Activated naive CD4-positive, alpha-beta T cell treated with anti-CD3 and anti-CD28 coated beads, Interleukin-2, amount 50 U/mL, for 16 hours (primary cell): ENCODE data around the gene SIK2.
"Not testable (repeated sequence)": the region's sequence is repeated elsewhere in the genome, so short reads cannot be mapped to it uniquely, and the experiment has no call there.

Experiments
- DNase-seq: peaks from one replicate; pipeline ENCODE4 v3.0.0-alpha.2; 2020

Gene SIK2

DNA sequence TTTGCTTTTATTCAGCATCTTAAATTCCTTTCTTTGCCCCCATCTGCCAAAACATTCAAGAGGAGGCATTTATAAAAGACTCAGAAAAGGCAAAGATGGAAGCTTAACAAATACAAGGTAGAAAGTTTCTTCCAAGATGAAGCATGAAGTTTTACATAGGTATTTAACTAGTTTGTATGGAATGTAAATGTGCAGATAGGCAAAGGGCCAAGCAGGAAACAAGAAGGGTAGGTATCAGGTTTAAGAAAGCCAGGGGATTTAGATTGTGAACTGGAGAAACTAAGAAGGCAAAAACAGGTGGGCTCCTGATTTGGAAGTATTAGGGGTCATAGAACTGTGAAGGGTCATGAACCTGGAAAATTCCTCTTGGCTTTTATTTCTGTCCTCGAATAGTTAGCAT is 101.3 kb downstream of the SIK2 start:
- no peak for DNase-seq

DNA sequence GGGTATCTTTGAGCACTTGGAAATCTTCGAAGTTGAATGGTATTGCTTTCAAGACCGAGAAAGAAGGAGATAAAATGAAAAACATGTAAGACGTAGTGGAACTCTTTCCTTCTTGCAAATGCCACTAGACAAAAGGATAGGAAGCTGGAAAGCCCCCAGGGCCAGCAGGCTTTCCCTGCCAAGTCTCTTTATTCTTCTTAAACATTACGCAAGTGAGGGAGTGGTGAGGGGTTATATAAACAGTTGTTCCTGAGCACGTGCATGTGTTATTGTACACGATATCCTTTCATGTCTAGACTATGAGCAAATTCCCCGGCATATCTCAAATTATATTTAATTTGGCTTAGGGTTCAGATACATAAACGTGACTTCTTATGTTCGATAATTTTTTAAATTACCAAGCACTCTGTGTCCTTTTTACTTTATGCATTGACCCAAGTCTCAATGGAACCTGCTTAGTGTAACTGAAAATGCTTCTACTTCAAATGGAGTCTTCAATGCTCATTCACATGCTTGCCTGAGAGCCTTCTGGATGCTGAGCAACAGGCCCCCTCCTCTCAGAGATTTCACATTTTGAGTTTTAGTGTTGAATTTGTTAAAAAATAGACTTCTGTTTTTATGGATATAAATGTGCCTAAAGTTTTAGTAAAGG is 104.9 kb downstream of the SIK2 start:
- no peak for DNase-seq

- no peak for DNase-seq
Measured at GRCh38 chr11:111707691-111708067, 105.4 kb downstream of the SIK2 start.

DNA sequence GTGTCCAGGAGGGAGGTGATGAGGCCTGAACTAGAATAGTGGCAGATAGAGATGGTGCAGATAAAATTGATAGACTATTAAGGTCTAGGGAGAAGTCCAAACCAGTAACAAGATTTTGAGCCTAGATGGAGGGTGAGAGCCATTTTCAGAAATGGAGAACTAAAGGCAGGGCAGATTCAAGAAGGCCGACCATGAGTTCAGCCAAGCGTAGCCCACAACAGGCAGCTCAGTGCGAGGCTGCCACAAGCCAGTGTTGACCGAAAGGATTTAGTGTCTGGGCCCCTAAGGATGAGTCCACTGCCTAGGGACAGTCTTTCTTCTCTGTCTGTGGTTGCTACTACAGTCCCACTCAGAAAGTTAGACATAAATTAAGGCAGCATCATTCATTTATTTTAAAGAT is 112.3 kb downstream of the SIK2 start:
- DNase-seq, result no peak

DNA sequence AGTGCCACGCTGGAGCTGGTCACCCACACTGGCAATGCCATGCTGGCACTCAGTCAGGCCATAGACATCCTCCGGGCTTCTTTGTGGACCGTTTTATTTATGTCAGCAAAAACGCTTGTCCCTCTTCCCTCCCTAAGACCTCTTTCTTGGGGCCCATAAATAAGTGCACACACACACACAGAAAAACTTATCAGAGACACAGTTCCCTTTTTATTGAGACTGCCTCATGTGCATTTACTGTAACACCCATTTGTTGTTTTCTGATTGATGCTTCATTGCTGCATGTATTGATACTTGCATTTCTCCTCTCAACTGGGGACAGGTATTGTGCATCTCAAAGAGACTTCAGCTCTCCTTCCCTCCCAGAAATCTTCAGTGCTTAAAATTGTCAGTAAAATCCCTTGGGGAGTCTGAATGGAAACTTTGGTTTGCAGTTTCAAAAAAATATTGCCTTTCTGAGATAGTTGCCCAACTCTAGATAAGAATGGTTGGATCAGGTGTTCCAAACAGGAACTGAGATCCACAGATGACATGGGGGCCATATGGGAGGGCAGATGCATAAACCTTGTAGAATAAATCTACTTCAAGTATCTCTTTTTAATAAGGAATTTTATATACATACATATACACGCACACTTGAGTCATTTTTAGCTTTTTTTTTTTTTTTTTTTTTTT is 113.0 kb downstream of the SIK2 start:
- DNase-seq, result no peak

DNA sequence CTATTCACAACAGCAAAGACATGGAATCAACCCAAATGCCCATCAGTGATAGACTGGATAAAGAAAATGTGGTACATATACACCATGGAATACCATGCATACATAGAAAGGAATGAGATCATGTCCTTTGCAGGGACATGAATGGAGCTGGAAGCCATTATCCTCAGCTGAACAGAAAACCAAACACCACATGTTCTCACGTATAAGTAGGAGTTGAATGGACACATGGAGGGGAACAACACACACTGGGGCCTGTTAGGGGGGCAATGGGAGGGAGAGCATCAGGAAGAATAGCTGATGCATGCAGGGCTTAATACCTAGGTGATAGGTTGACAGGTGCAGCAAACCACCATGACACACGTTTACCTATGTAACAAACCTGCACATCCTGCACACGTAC is 115.4 kb downstream of the SIK2 start:
- DNase-seq, result not testable (repeated sequence)

- DNase-seq, result no peak
Measured at GRCh38 chr11:111718436-111718835, 116.2 kb downstream of the SIK2 start.

GRCh38 chr11:111718859-111719258 is 116.6 kb downstream of the SIK2 start:
- no peak for DNase-seq

- DNase-seq, result no peak
Measured at GRCh38 chr11:111719379-111719778, 117.1 kb downstream of the SIK2 start.

- DNase-seq, result no peak
Measured at GRCh38 chr11:111720801-111721494, 118.7 kb downstream of the SIK2 start.

DNA sequence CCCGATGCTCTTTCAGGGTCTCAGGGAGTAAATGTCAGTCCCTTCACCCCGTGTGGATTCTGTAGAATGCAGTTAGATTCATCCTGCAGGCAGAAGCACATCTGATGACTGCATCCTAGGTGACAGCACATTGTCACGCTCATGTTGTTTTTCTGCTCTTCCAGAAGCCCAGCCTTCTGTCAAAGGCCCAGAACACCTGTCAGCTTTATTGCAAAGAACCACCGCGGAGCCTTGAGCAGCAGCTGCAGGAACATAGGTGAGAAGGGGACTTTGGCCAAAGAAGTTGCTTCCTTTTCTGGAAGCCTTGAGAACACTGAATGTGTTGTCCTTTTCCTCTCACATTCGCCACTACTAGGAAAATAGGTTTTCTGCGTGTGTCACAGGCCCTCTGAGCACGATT is 120.3 kb downstream of the SIK2 start:
- DNase-seq, result no peak

DNA sequence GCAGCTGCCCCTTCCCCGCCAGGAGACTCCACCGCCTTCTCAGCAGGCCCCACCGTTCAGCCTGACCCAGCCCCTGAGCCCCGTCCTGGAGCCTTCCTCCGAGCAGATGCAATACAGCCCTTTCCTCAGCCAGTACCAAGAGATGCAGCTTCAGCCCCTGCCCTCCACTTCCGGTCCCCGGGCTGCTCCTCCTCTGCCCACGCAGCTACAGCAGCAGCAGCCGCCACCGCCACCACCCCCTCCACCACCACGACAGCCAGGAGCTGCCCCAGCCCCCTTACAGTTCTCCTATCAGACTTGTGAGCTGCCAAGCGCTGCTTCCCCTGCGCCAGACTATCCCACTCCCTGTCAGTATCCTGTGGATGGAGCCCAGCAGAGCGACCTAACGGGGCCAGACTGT is 121.3 kb downstream of the SIK2 start:
- no peak for DNase-seq

GRCh38 chr11:111724615-111725129 is 122.4 kb downstream of the SIK2 start:
- DNase-seq, result no peak

GRCh38 chr11:111725621-111726020 is 123.4 kb downstream of the SIK2 start:
- no peak for DNase-seq

- DNase-seq, result no peak
Measured at GRCh38 chr11:111726301-111726713, 124.1 kb downstream of the SIK2 start.

DNA sequence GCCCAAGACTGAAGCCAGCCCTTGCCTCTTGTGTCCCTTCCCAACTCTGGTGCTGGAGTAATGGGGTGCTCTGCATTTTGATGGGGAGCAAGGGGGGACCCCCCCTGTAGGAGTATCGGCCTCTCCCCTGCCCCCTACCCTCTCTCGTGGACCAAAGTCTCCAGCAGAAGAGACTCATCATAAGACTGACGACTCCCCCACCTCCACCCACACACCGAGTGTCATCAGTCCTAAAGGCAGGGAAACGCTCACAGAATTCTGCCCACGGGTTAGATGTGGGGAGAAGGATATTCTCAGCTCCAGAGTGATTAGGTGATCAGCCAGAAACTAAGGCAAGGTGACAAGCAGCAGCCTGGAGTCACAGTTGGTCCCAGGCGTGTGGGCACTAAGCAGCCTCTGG is 125.2 kb downstream of the SIK2 start:
- no peak for DNase-seq

DNA sequence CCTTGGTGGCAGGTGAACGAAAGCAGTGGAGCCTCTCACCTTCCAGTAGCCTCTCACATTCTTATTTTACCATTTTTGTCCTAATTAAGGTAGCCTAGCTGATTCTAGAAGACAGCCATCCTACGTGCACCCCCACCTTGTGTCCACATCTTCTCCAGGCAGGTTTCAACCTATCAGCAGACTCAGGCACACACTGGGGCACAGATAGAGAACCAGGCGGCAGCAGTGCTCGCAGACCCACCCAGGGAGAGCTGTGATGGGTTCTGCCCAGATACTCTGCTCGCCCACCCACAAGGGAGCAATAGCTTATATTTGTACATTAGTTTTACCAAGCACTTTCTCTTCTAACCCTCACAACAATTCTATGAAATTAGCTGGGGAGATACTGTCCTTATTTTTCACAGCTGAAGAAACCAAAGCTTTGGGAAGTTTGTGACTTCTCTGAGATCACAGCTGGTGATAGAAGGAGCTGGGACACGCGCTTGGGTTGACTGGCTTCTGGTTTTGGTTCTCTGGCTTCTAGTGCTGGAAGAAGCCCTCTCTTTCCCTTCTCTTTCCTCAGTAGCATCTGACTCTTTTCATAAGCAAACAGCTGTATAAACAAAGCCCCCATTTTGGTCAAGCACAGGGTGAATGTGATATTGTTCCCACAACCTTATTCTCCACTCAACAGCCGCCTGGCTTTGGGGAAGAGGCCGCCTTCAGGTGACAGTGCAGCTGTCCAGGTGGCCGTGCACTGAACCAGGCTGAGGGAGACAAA is 127.0 kb downstream of the SIK2 start:
- DNase-seq, result no peak

DNA sequence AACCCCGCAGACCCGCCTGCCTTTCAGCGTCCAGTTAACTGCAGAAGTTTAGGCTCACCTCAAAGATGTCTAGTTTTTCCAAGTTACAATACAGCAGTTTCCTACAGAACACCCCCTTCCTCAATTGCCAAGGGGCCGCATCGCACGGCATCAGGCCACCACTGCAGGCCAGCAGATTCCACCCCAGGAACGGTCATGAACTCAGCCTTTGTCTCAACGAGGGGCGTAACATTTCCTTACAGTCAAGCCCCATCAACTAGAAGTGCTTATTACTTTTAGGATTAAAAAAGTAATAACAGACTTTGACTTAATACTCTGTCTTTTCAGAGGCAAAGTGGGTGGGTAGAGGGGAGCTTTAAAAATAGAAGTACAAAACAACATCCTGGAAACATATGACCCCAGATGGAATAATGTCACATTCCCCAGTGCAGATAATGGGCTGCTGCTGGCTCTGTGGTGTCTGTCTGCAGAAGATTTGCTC is 127.6 kb downstream of the SIK2 start:
- DNase-seq, result no peak

DNA sequence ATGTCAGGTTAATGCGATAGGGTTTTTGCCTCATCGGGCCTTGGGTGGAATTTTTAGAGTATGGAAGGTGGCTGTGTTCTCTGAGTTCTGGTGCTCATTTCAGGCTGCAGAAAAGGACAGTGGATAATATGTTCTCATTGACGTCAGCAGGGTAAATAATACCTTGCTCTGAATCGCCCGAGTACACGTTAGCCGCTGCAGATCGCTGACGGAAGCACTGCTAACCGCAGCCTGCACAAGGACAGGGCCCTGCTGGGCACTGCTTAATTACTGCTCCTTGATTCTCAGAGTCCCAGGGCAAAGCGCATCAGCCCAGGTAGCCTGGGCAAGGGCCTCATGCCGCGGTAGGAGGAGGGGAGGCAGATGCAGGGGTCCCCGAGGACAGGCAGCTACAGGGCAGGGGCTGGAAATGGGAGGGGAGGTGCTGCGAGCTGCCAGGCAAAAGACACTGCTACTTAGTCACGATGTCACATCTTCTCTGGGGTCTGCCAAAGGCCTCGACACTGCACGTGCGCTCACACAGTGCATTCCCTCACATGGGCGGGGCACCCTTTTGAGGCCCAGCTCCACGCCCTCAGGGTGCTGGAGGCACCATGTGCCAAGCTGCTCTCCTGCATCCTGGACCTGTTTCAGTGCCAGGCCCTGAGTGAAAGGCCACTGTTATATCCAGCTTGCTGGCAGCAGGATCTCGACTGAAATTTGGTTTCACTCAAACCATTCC is 128.8 kb downstream of the SIK2 start:
- DNase-seq, result no peak

DNA sequence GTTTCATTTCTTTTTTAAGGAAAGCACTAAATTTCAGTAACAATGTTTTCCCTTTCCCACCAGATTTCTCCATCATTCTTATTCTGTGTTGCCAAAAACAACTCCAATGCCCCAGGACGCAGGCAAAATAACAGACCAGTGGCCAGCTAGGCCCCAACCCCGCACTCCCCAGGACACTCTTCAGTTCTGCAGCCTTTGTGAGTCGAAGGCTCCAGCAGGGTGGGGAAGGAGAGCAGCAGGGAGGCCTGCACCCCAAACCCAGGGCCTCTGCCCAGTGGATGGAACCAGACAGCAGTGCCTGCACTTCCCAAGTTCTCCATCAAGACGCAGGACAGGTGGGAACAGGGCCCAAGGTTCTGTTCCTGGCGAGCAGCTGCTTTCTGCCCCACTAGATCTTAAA is 129.6 kb downstream of the SIK2 start:
- no peak for DNase-seq

DNA sequence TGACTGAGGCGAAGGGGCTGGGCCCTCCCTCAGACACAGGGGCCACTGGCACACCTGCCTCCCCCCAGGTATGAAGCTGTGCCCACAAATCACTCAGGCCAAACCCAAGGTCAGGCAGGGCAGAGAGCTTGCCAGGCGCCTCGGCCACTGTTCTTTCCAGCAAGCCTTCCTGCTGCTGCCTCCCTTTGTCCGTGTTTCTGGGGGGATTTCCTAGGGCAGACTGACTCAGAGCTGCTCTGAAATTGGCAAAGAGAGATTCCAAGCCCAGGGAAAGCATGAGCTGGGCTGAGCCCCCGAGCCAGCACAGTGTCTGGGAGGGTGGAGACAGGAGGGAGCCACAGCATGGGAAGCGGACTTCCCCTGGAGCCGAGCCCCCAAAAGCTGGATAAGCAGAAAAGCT is 130.8 kb downstream of the SIK2 start:
- no peak for DNase-seq

GRCh38 chr11:111733611-111734088 is 131.4 kb downstream of the SIK2 start:
- DNase-seq, result no peak
